ENCODE data around the gene PGRMC1.

GRCh38 chrX:119189595-119189994 lies 46.5 kb upstream of the PGRMC1 start:
- no peak for TF ChIP-seq POLR2A (IDR thresholded peaks at IDR 0.05)
- TF ChIP-seq CTCF (IDR thresholded peaks at IDR 0.05 in 4 of 5, conservative IDR thresholded peaks at IDR 0.05 in 1 of 5), result no peak

All from gastrocnemius medialis (tissue), 4 donors.